Sigmoid colon (tissue), 7 donors: ENCODE data around the gene RGS7. TPM values are rescaled to one million over a fixed set of nuclear protein-coding genes. Genes with fewer than 3 reads are reported as not detected.
"Not testable (repeated sequence)": the region's sequence is repeated elsewhere in the genome, so short reads cannot be mapped to it uniquely, and the experiment has no call there.

Source experiments
- DNase-seq: peaks from one replicate; pipeline ENCODE4 v3.0.0-alpha.2; 2019
- H3K27ac ChIP-seq, 4 donors: fragments of 200-600 bp; sonication (generic); one replicate each; pipeline ENCODE4 v1.5.1; 2016 to 2019; ENCODE audit warnings: mild to moderate bottlenecking in 1 of 4
- H3K27me3 ChIP-seq, 3 donors: fragments of 200-600 bp; sonication (generic); one replicate each; pipeline ENCODE4 v1.5.1; 2019; ENCODE audit warnings: mild to moderate bottlenecking in 1 of 3
- H3K36me3 ChIP-seq, 4 donors: fragments of 200-600 bp; sonication (generic); one replicate each; pipeline ENCODE4 v1.5.1; 2016 to 2019
- H3K4me1 ChIP-seq, 4 donors: fragments of 200-600 bp; sonication (generic); one replicate each; pipeline ENCODE4 v1.5.1; 2017 to 2019
- H3K4me3 ChIP-seq, 4 donors: fragments of 200-600 bp; sonication (generic); one replicate each; pipeline ENCODE4 v1.5.1; 2017 to 2019; ENCODE audit warnings: mild to moderate bottlenecking in 2 of 4, moderate library complexity in 1 of 4
- H3K9me3 ChIP-seq, 4 donors: fragments of 200-600 bp in 3 of 4; sonication (generic) in 3 of 4; one replicate each; pipeline versions ENCODE4 v1.5.1 to v1.6.1; 2013 to 2019
- CTCF ChIP-seq, 4 experiments: fragments of 450-650 bp in 3 of 4; fragments of 200-600 bp in 1 of 4; IDR thresholded peaks; one replicate each; pipeline ENCODE4 v1.5.1; 2016 to 2019; ENCODE audit warnings: antibody characterized with exemption in 4 of 4, mild to moderate bottlenecking in 3 of 4, moderate library complexity in 2 of 4
- EP300 ChIP-seq, 4 donors: sonication (generic); formaldehyde crosslinking; IDR thresholded peaks; one replicate each; pipeline ENCODE4 v1.6.1; 2017; ENCODE audit warnings: antibody characterized with exemption in 4 of 4
- POLR2A ChIP-seq, 2 donors: fragments of 450-650 bp; IDR thresholded peaks; one replicate each; pipeline ENCODE4 v1.6.1; 2016; ENCODE audit warnings: antibody characterized with exemption in 2 of 2, mild to moderate bottlenecking in 2 of 2, moderate library complexity in 2 of 2
- POLR2AphosphoS5 ChIP-seq, 4 donors: sonication (generic); formaldehyde crosslinking; IDR thresholded peaks; one replicate each; pipeline ENCODE4 v1.6.1; 2017; ENCODE audit warnings: antibody characterized with exemption in 4 of 4
- WGBS, 2 donors: extraction: QIAGEN DNeasy Blood & Tissue Kit; methylation state at CpG; one replicate each; pipeline ENCODE4 v1.1.7; 2013; 5-methylcytosine and 5-hydroxymethylcytosine counted together
- intact Hi-C: fragments of 100-400 bp; cut with DNase I; formaldehyde crosslinking; loops from one replicate; pipeline ENCODE4 v1.15.1; 2023
- polyA plus RNA-seq, 3 donors: library from polyadenylated mRNA; stranded (reverse); fragments of 200-250 nt; gene quantifications; one replicate each; pipeline ENCODE4 v1.2.3, GENCODE V29; 2013
- total RNA-seq, 4 donors: library from RNA; depleted of rRNA; stranded (reverse); fragments of >200 nt; gene quantifications; one replicate each; pipeline ENCODE4 v1.1.0, GENCODE V29; 2016
- donor health status: healthy with polysubstance abuse.
- donor health status: Bipolar disorder and iron deficiency.
- donor health status: healthy.

Gene RGS7
- total and polyA plus RNA-seq, 7 donors, result 0.10 to 1.8 (median 0.33) TPM; not detected in 4

GRCh38 chr1:240797050-240797449, 560.0 kb downstream of the RGS7 start:
- 20 to 71% methylated on average over 1 of the region's 1 CpG for WGBS, 2 donors
- H3K4me1 ChIP-seq, result no peaks in the 10 kb centered on the region
- no peak for TF ChIP-seq POLR2AphosphoS5 (IDR thresholded peaks at IDR 0.05)
- no peak for TF ChIP-seq POLR2A (IDR thresholded peaks at IDR 0.05)
- intact Hi-C loops, result no loop called here
- H3K36me3 ChIP-seq, result no peaks in the 10 kb centered on the region
- H3K9me3 ChIP-seq, result no peaks in the 10 kb centered on the region
- no peak for DNase-seq
- H3K27ac ChIP-seq, result no peak overlapping the region
- H3K27me3 ChIP-seq, result no peaks in the 10 kb centered on the region
- H3K4me3 ChIP-seq, result no peak overlapping the region

GRCh38 chr1:240794046-240794843, 562.8 kb downstream of the RGS7 start:
- H3K4me1 ChIP-seq, result no peaks in the 10 kb centered on the region
- DNase-seq, result no peak
- H3K36me3 ChIP-seq, result no peaks in the 10 kb centered on the region
- H3K27ac ChIP-seq, result no peak overlapping the region
- intact Hi-C loops, result no loop called here
- TF ChIP-seq POLR2A (IDR thresholded peaks at IDR 0.05), result no peak
- WGBS, 2 donors, result 62 to 71% methylated on average over 6 of the region's 6 CpGs
- H3K27me3 ChIP-seq, result no peaks in the 10 kb centered on the region
- H3K4me3 ChIP-seq, result no peak overlapping the region
- H3K9me3 ChIP-seq, result no peaks in the 10 kb centered on the region

- H3K4me1 ChIP-seq, result no peaks in the 10 kb centered on the region
- H3K36me3 ChIP-seq, result no peaks in the 10 kb centered on the region
- intact Hi-C loops, result no loop called here
- H3K27ac ChIP-seq, result no peak overlapping the region
- no peak for DNase-seq
- H3K9me3 ChIP-seq, result no peaks in the 10 kb centered on the region
- 92% methylated on average over 5 of the region's 5 CpGs for WGBS, 2 donors
- H3K27me3 ChIP-seq, result no peaks in the 10 kb centered on the region
- H3K4me3 ChIP-seq, result no peak overlapping the region
- TF ChIP-seq POLR2AphosphoS5 (IDR thresholded peaks at IDR 0.05) (no peak), CTCF (IDR thresholded peaks at IDR 0.05) (no peak), EP300 (IDR thresholded peaks at IDR 0.05) (no peak), POLR2A (IDR thresholded peaks at IDR 0.05) (no peak)
Observed at GRCh38 chr1:240792915-240793529, 564.0 kb downstream of the RGS7 start.

GRCh38 chr1:240790856-240791255, 566.1 kb downstream of the RGS7 start:
- Histone ChIP-seq H3K9me3 (no peaks in the 10 kb centered on the region), H3K27ac (no peak overlapping the region), H3K4me1 (no peaks in the 10 kb centered on the region), H3K36me3 (no peaks in the 10 kb centered on the region), H3K4me3 (no peak overlapping the region), H3K27me3 (no peaks in the 10 kb centered on the region)
- intact Hi-C loops, result no loop called here
- TF ChIP-seq POLR2AphosphoS5 (IDR thresholded peaks at IDR 0.05), result no peak
- no peak for TF ChIP-seq EP300 (IDR thresholded peaks at IDR 0.05)
- DNase-seq, result no peak

- TF ChIP-seq EP300 (IDR thresholded peaks at IDR 0.05), result no peak
- TF ChIP-seq POLR2AphosphoS5 (IDR thresholded peaks at IDR 0.05), result no peak
- TF ChIP-seq POLR2A (IDR thresholded peaks at IDR 0.05), result no peak
- TF ChIP-seq CTCF (IDR thresholded peaks at IDR 0.05), result no peak
- intact Hi-C loops, result no loop called here
- WGBS, 2 donors, result 8 to 39% methylated on average over 1 of the region's 1 CpG
Observed at GRCh38 chr1:240786880-240787279, 570.1 kb downstream of the RGS7 start.

GRCh38 chr1:240784776-240785175, 572.2 kb downstream of the RGS7 start:
- Histone ChIP-seq H3K27me3 (no peaks in the 10 kb centered on the region), H3K4me1 (no peaks in the 10 kb centered on the region), H3K9me3 (no peaks in the 10 kb centered on the region), H3K27ac (no peak overlapping the region), H3K4me3 (no peak overlapping the region), H3K36me3 (no peaks in the 10 kb centered on the region)
- intact Hi-C loops, result no loop called here
- no peak for DNase-seq
- 79 to 85% methylated on average over 2 of the region's 2 CpGs for WGBS, 2 donors
- TF ChIP-seq POLR2A (IDR thresholded peaks at IDR 0.05) (no peak), EP300 (IDR thresholded peaks at IDR 0.05) (no peak), POLR2AphosphoS5 (IDR thresholded peaks at IDR 0.05) (no peak)

More at GRCh38 chr1:240786880-240787279, 570.1 kb downstream of the RGS7 start:
- H3K4me1 ChIP-seq, result no peaks in the 10 kb centered on the region
- H3K4me3 ChIP-seq, result no peak overlapping the region
- H3K36me3 ChIP-seq, result no peaks in the 10 kb centered on the region
- no peaks in the 10 kb centered on the region for H3K27me3 ChIP-seq
- H3K27ac ChIP-seq, result no peak overlapping the region
- DNase-seq, result no peak
- H3K9me3 ChIP-seq, result no peaks in the 10 kb centered on the region

- 17 to 62% methylated on average over 7 of the region's 7 CpGs for WGBS, 2 donors
- DNase-seq, H3K9me3 ChIP-seq, H3K36me3 ChIP-seq, H3K27me3 ChIP-seq, H3K4me1 ChIP-seq, H3K27ac ChIP-seq, intact Hi-C loops, H3K4me3 ChIP-seq: not testable (repeated sequence)
Observed at GRCh38 chr1:240783728-240784137, 573.3 kb downstream of the RGS7 start.
